ENCODE data around the gene GRM7. TPM values are rescaled to one million over a fixed set of nuclear protein-coding genes. Genes with fewer than 3 reads are reported as not detected.

The GRM7 gene
- total RNA-seq, 3 donors from 2014 or later, result 0.59 to 1.3 (median 1.1) TPM

- intact Hi-C loops (cut with DNase I; ENCODE audit: low total_unique reads), result no loop called here
- no peak for DNase-seq (ENCODE audit: low spot score in 2 of 2)
- Histone ChIP-seq H3K4me3 (no peak overlapping the region), H3K27me3 (no peaks in the 10 kb centered on the region), H3K9me3 (no peaks in the 10 kb centered on the region), H3K27ac (no peak overlapping the region), H3K36me3 (no peaks in the 10 kb centered on the region), H3K4me1 (no peaks in the 10 kb centered on the region)
- TF ChIP-seq, protein P1, sequence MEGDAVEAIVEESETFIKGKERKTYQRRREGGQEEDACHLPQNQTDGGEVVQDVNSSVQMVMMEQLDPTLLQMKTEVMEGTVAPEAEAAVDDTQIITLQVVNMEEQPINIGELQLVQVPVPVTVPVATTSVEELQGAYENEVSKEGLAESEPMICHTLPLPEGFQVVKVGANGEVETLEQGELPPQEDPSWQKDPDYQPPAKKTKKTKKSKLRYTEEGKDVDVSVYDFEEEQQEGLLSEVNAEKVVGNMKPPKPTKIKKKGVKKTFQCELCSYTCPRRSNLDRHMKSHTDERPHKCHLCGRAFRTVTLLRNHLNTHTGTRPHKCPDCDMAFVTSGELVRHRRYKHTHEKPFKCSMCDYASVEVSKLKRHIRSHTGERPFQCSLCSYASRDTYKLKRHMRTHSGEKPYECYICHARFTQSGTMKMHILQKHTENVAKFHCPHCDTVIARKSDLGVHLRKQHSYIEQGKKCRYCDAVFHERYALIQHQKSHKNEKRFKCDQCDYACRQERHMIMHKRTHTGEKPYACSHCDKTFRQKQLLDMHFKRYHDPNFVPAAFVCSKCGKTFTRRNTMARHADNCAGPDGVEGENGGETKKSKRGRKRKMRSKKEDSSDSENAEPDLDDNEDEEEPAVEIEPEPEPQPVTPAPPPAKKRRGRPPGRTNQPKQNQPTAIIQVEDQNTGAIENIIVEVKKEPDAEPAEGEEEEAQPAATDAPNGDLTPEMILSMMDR (IDR thresholded peaks at IDR 0.05), result no peak
- TF ChIP-seq POLR2A (IDR thresholded peaks at IDR 0.05), result no peak
- no peak for TF ChIP-seq POLR2AphosphoS5 (IDR thresholded peaks at IDR 0.05)
These were observed 823.3 kb downstream of the GRM7 start for GRCh38 chr3:7684182-7684715.

GRCh38 chr3:7687428-7688147 is 826.7 kb downstream of the GRM7 start:
- Histone ChIP-seq H3K9me3 (no peaks in the 10 kb centered on the region), H3K4me1 (no peaks in the 10 kb centered on the region), H3K4me3 (no peak overlapping the region), H3K27ac (no peak overlapping the region), H3K27me3 (no peaks in the 10 kb centered on the region), H3K36me3 (no peaks in the 10 kb centered on the region)
- TF ChIP-seq, protein P1 (IDR thresholded peaks at IDR 0.05), result no peak
- TF ChIP-seq POLR2AphosphoS5 (IDR thresholded peaks at IDR 0.05), result no peak
- no peak for TF ChIP-seq POLR2A (IDR thresholded peaks at IDR 0.05)
- intact Hi-C loops (cut with DNase I; ENCODE audit: low total_unique reads), result no loop called here
- DNase-seq (ENCODE audit: low spot score in 2 of 2), result no peak

GRCh38 chr3:7692866-7693265 is 832.0 kb downstream of the GRM7 start:
- no peak for DNase-seq (ENCODE audit: low spot score in 2 of 2)
- TF ChIP-seq, protein P1 (IDR thresholded peaks at IDR 0.05), result no peak
- no peak for TF ChIP-seq POLR2AphosphoS5 (IDR thresholded peaks at IDR 0.05)
- TF ChIP-seq POLR2A (IDR thresholded peaks at IDR 0.05), result no peak
- H3K4me3 ChIP-seq, result no peak overlapping the region

DNA sequence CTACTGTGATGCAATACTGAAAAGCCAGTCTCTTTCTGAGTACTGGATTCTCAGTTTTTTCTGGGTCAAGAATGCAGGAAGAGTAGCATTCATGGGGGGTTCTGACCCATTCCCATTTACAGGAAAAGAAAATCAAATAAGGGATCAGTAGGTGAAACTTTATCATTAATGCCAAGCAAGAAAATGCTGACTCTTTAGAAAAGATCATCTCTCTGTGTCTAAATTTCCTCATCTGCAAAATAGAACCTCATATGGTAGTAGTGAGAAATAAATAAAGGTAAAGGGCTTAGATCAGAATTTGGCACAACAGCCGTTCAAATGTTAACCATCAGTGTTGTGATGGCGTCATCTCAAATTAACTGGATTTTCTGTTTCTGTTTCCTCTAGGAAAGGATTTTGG is 833.1 kb downstream of the GRM7 start:
- intact Hi-C loops (cut with DNase I; ENCODE audit: low total_unique reads), result no loop called here
- H3K27me3 ChIP-seq, result no peaks in the 10 kb centered on the region
- no peak for DNase-seq (ENCODE audit: low spot score in 2 of 2)
- TF ChIP-seq POLR2AphosphoS5 (IDR thresholded peaks at IDR 0.05), result no peak
- TF ChIP-seq, protein P1 (IDR thresholded peaks at IDR 0.05), result no peak
- no peak for TF ChIP-seq POLR2A (IDR thresholded peaks at IDR 0.05)
- no peaks in the 10 kb centered on the region for H3K4me1 ChIP-seq
- H3K36me3 ChIP-seq, result no peaks in the 10 kb centered on the region
- no peaks in the 10 kb centered on the region for H3K9me3 ChIP-seq
- no peak overlapping the region for H3K4me3 ChIP-seq
- H3K27ac ChIP-seq, result no peak overlapping the region

More at GRCh38 chr3:7692866-7693265, 832.0 kb downstream of the GRM7 start:
- H3K4me1 ChIP-seq, result no peaks in the 10 kb centered on the region
- no peak overlapping the region for H3K27ac ChIP-seq
- H3K9me3 ChIP-seq, result no peaks in the 10 kb centered on the region
- H3K27me3 ChIP-seq, result no peaks in the 10 kb centered on the region
- no peaks in the 10 kb centered on the region for H3K36me3 ChIP-seq
- intact Hi-C loops (cut with DNase I; ENCODE audit: low total_unique reads), result no loop called here

DNA sequence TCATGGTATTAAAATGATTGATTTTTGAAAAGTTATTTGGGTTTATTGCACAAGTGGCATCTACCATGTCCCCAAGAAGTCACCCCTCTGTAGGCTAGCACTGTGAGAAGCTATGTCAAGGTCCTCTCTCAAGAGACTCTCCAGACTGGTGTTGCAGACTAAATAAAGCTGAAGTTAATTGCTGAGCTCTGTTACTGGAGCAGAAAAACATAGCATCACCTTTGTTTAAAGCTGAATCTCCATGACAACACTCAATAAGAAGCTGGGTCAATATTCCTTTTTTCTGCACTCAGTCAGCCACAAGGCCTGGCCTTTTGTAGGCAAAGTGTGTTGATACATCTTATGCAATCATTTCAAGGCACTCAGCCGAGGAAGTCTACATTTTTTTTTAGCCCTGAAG is 834.1 kb downstream of the GRM7 start:
- H3K4me1 ChIP-seq, result no peaks in the 10 kb centered on the region
- no peak for TF ChIP-seq POLR2A (IDR thresholded peaks at IDR 0.05)
- H3K27ac ChIP-seq, result no peak overlapping the region
- intact Hi-C loops (cut with DNase I; ENCODE audit: low total_unique reads), result loop anchor here (5.0 kb wide), 1 partner anchor 67 kb away; no protein-coding TSS in a partner anchor
- no peaks in the 10 kb centered on the region for H3K9me3 ChIP-seq
- H3K4me3 ChIP-seq, result no peak overlapping the region
- no peak for DNase-seq (ENCODE audit: low spot score in 2 of 2)
- H3K27me3 ChIP-seq, result no peaks in the 10 kb centered on the region
- no peaks in the 10 kb centered on the region for H3K36me3 ChIP-seq
